Measurements from ENCODE around the gene MKNK1. TPM values are rescaled to one million over a fixed set of nuclear protein-coding genes. Genes with fewer than 3 reads are reported as not detected.
A peak's percentile ranks its signal among the peaks of the same experiment; 100 is the strongest.

Gene MKNK1
- total and polyA plus RNA-seq, 2 experiments from 2014 or later, result 17.8 to 20.6 TPM

DNA sequence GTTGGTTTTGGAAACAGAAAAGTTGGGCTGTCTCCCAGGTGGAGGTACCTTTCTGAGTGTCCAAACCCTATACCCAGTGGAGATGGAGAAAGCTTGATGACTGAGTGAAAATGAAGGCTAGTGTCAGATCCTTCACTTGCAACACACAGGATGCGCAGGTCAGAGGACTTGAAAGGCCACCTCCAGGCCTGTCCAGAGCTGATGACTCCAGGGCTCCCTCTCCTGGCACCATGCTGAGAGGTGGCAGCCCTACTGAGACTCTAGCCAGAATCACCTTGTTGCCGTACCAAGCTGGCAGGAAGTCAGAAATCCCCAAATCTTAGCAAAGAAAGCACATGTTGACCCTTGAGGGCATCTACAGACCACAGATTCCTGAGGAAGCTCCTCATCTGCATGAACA is 69.0 kb downstream of the MKNK1 start:
- H3K4me1 ChIP-seq (ENCODE audit: insufficient read depth), result no peaks in the 10 kb centered on the region
- WGBS (ENCODE audit: low lambda C conversion rate, missing lambda C conversion rate), result 56% methylated on average over 2 of the region's 2 CpGs
- peaks cover 38% of the 10 kb centered on the region for H3K27me3 ChIP-seq
- no peak for TF ChIP-seq EZH2 (IDR thresholded peaks at IDR 0.05; ENCODE audit: borderline replicate concordance)
- no peak for TF ChIP-seq EZH2phosphoT487 (IDR thresholded peaks at IDR 0.05; ENCODE audit: low read depth, severe bottlenecking, unreplicated experiment)
- TF ChIP-seq, protein P1, sequence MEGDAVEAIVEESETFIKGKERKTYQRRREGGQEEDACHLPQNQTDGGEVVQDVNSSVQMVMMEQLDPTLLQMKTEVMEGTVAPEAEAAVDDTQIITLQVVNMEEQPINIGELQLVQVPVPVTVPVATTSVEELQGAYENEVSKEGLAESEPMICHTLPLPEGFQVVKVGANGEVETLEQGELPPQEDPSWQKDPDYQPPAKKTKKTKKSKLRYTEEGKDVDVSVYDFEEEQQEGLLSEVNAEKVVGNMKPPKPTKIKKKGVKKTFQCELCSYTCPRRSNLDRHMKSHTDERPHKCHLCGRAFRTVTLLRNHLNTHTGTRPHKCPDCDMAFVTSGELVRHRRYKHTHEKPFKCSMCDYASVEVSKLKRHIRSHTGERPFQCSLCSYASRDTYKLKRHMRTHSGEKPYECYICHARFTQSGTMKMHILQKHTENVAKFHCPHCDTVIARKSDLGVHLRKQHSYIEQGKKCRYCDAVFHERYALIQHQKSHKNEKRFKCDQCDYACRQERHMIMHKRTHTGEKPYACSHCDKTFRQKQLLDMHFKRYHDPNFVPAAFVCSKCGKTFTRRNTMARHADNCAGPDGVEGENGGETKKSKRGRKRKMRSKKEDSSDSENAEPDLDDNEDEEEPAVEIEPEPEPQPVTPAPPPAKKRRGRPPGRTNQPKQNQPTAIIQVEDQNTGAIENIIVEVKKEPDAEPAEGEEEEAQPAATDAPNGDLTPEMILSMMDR (IDR thresholded peaks at IDR 0.05; ENCODE audit: poor library complexity), result peak; percentile 30
- no peak overlapping the region for H3K4me3 ChIP-seq
- H2AFZ ChIP-seq, result no peak overlapping the region
- no peaks in the 10 kb centered on the region for H3K36me3 ChIP-seq (replicated peaks; ENCODE audit: insufficient read depth, low read depth)
- no peak overlapping the region for H3K27ac ChIP-seq
- no peak overlapping the region for H3K4me2 ChIP-seq
- H3K79me2 ChIP-seq, result no peaks in the 10 kb centered on the region
- no peaks in the 10 kb centered on the region for H4K20me1 ChIP-seq (ENCODE audit: insufficient read depth, poor library complexity, severe bottlenecking)
- no peaks in the 10 kb centered on the region for H3K9me3 ChIP-seq (ENCODE audit: low read depth)
- no peaks in the 10 kb centered on the region for H3K9me2 ChIP-seq (replicated peaks; ENCODE audit: insufficient read depth)
- DNase-seq (ENCODE audit: low spot score), result peak; percentile 41

GRCh38 chr1:46533179-46533864 is 70.7 kb downstream of the MKNK1 start:
- no peaks in the 10 kb centered on the region for H3K4me1 ChIP-seq (ENCODE audit: insufficient read depth)
- H3K27ac ChIP-seq, result no peak overlapping the region
- no peaks in the 10 kb centered on the region for H3K79me2 ChIP-seq
- DNase-seq (ENCODE audit: low spot score), result peak; percentile 64
- 7% methylated on average over 61 of the region's 71 CpGs for WGBS (ENCODE audit: low lambda C conversion rate, missing lambda C conversion rate)
- no peak overlapping the region for H2AFZ ChIP-seq
- H4K20me1 ChIP-seq (ENCODE audit: insufficient read depth, poor library complexity, severe bottlenecking), result no peaks in the 10 kb centered on the region
- H3K4me2 ChIP-seq, result peak overlapping the region; percentile 77
- no peak overlapping the region for H3K4me3 ChIP-seq
- no peaks in the 10 kb centered on the region for H3K9me3 ChIP-seq (ENCODE audit: low read depth)
- H3K27me3 ChIP-seq, result peaks cover 45% of the 10 kb centered on the region
- no peaks in the 10 kb centered on the region for H3K36me3 ChIP-seq (replicated peaks; ENCODE audit: insufficient read depth, low read depth)
- no peaks in the 10 kb centered on the region for H3K9me2 ChIP-seq (replicated peaks; ENCODE audit: insufficient read depth)
- TF ChIP-seq EZH2 (IDR thresholded peaks at IDR 0.05; ENCODE audit: borderline replicate concordance) (no peak), EZH2phosphoT487 (IDR thresholded peaks at IDR 0.05; ENCODE audit: low read depth, severe bottlenecking, unreplicated experiment) (no peak)
- TF ChIP-seq, protein P1 (IDR thresholded peaks at IDR 0.05; ENCODE audit: poor library complexity), result no peak

- Histone ChIP-seq H3K27me3 (peaks cover 47% of the 10 kb centered on the region), H3K36me3 (replicated peaks; ENCODE audit: insufficient read depth, low read depth) (no peaks in the 10 kb centered on the region), H3K9me2 (replicated peaks; ENCODE audit: insufficient read depth) (no peaks in the 10 kb centered on the region), H3K79me2 (no peaks in the 10 kb centered on the region), H3K4me1 (ENCODE audit: insufficient read depth) (no peaks in the 10 kb centered on the region), H3K4me3 (no peak overlapping the region), H3K9me3 (ENCODE audit: low read depth) (no peaks in the 10 kb centered on the region), H2AFZ (no peak overlapping the region), H3K27ac (no peak overlapping the region), H3K4me2 (peak overlapping the region; percentile 77), H4K20me1 (ENCODE audit: insufficient read depth, poor library complexity, severe bottlenecking) (no peaks in the 10 kb centered on the region)
- WGBS (ENCODE audit: low lambda C conversion rate, missing lambda C conversion rate), result 2% methylated on average over 17 of the region's 31 CpGs
- TF ChIP-seq EZH2 (IDR thresholded peaks at IDR 0.05; ENCODE audit: borderline replicate concordance), result no peak
- TF ChIP-seq, protein P1 (IDR thresholded peaks at IDR 0.05; ENCODE audit: poor library complexity), result peak; percentile 69
- DNase-seq (ENCODE audit: low spot score), result peak; percentile 82
These were observed 71.4 kb downstream of the MKNK1 start for GRCh38 chr1:46532498-46533178.
